ENCODE data around the gene ARL6.

DNA sequence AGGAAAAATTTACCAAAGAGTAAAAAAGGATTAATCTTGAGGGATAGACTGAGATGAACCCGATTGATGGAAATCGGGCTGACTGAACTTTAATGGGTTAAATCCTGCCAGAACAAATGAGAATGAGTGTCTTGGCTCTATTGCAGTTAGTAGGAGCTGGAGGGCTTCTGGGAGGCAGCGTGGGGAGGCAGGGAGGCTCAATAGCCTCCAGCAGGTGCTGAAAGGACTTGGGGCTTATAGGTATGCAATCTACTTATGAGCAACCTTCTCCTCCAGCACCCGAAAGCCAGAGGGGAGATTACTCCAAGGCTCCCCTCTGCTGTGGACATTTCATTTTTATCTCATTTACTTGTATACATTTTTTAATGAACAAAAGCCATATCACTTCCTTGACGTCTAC, 56.2 kb downstream of the ARL6 start:
- TF ChIP-seq REST (IDR thresholded peaks at IDR 0.05; ENCODE audit: insufficient read depth in 1 of 2, low read depth in 2 of 2, low read length in 1 of 2) (no peak), POLR2AphosphoS5 (IDR thresholded peaks at IDR 0.05; ENCODE audit: low read depth, low read length) (no peak), TCF7L2 (IDR thresholded peaks at IDR 0.05; ENCODE audit: low read depth, low read length) (no peak), SIN3A (IDR thresholded peaks at IDR 0.05; ENCODE audit: borderline replicate concordance, insufficient read depth, low read depth, low read length) (no peak)
- TF ChIP-seq, protein P1, sequence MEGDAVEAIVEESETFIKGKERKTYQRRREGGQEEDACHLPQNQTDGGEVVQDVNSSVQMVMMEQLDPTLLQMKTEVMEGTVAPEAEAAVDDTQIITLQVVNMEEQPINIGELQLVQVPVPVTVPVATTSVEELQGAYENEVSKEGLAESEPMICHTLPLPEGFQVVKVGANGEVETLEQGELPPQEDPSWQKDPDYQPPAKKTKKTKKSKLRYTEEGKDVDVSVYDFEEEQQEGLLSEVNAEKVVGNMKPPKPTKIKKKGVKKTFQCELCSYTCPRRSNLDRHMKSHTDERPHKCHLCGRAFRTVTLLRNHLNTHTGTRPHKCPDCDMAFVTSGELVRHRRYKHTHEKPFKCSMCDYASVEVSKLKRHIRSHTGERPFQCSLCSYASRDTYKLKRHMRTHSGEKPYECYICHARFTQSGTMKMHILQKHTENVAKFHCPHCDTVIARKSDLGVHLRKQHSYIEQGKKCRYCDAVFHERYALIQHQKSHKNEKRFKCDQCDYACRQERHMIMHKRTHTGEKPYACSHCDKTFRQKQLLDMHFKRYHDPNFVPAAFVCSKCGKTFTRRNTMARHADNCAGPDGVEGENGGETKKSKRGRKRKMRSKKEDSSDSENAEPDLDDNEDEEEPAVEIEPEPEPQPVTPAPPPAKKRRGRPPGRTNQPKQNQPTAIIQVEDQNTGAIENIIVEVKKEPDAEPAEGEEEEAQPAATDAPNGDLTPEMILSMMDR (IDR thresholded peaks at IDR 0.05) = no peak
